Measurements from ENCODE around the gene NUP43. TPM values are rescaled to one million over a fixed set of nuclear protein-coding genes. Genes with fewer than 3 reads are reported as not detected.
"Not testable (repeated sequence)": the region's sequence is repeated elsewhere in the genome, so short reads cannot be mapped to it uniquely, and the experiment has no call there.

Gene NUP43
- total RNA-seq, 1 experiment from 2014 or later, result 42.8 TPM

- no peak for DNase-seq
- Mint-ChIP-seq H3K27me3 (ENCODE audit: unreplicated experiment) (no peaks in the 10 kb centered on the region), H3K36me3 (ENCODE audit: insufficient read depth, unreplicated experiment) (peaks cover 9% of the 10 kb centered on the region), H3K9me3 (ENCODE audit: low read depth, unreplicated experiment) (no peaks in the 10 kb centered on the region), H3K4me3 (ENCODE audit: low read depth, unreplicated experiment) (no peak overlapping the region), H3K4me1 (ENCODE audit: low read depth, unreplicated experiment) (no peaks in the 10 kb centered on the region), H3K27ac (ENCODE audit: unreplicated experiment) (no peak overlapping the region)
- TSS peak; percentile 35 for BruUV-seq (replicated peaks)
- TF ChIP-seq, protein P1, sequence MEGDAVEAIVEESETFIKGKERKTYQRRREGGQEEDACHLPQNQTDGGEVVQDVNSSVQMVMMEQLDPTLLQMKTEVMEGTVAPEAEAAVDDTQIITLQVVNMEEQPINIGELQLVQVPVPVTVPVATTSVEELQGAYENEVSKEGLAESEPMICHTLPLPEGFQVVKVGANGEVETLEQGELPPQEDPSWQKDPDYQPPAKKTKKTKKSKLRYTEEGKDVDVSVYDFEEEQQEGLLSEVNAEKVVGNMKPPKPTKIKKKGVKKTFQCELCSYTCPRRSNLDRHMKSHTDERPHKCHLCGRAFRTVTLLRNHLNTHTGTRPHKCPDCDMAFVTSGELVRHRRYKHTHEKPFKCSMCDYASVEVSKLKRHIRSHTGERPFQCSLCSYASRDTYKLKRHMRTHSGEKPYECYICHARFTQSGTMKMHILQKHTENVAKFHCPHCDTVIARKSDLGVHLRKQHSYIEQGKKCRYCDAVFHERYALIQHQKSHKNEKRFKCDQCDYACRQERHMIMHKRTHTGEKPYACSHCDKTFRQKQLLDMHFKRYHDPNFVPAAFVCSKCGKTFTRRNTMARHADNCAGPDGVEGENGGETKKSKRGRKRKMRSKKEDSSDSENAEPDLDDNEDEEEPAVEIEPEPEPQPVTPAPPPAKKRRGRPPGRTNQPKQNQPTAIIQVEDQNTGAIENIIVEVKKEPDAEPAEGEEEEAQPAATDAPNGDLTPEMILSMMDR (IDR thresholded peaks at IDR 0.05; ENCODE audit: unreplicated experiment), result no peak
- CTCF ChIA-PET, result interaction anchor here (0.6 kb wide), 1 partner anchor 31 kb away, joined by 5 read pairs; no protein-coding TSS in a partner anchor
- intact Hi-C loops (cut with micrococcal nuclease; ENCODE audit: unreplicated experiment), result no loop called here
Observed at GRCh38 chr6:149683256-149683859, 63.0 kb downstream of the NUP43 start.

DNA sequence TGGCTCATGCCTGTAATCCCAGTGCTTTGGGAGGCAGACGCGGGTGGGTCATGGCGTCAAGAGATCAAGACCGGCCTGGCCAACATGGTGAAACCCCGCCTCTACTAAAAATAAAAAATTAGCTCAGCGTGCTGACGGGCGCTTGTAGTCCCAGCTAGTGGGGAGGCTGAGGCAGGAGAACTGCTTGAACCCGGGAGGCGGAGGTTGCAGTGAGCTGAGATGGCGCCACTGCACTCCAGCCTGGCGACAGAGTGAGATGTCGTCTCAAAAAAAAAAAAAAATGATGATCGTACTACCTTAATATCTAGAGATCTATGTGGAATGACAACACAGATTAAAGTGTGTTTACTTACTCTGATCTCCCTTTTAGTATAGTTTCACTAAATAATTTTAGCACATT is 64.5 kb downstream of the NUP43 start:
- H3K27me3 Mint-ChIP-seq (ENCODE audit: unreplicated experiment); H3K27ac Mint-ChIP-seq (ENCODE audit: unreplicated experiment); H3K4me3 Mint-ChIP-seq (ENCODE audit: low read depth, unreplicated experiment); DNase-seq; intact Hi-C loops (cut with micrococcal nuclease; ENCODE audit: unreplicated experiment); BruUV-seq (replicated peaks); H3K9me3 Mint-ChIP-seq (ENCODE audit: low read depth, unreplicated experiment); CTCF ChIA-PET; H3K4me1 Mint-ChIP-seq (ENCODE audit: low read depth, unreplicated experiment): not testable (repeated sequence)
- H3K36me3 Mint-ChIP-seq (ENCODE audit: insufficient read depth, unreplicated experiment), result peaks cover 12% of the 10 kb centered on the region

- H3K27ac Mint-ChIP-seq (ENCODE audit: unreplicated experiment), result no peak overlapping the region
- intact Hi-C loops (cut with micrococcal nuclease; ENCODE audit: unreplicated experiment), result no loop called here
- no TSS peak for BruUV-seq (replicated peaks)
- no peaks in the 10 kb centered on the region for H3K27me3 Mint-ChIP-seq (ENCODE audit: unreplicated experiment)
- H3K36me3 Mint-ChIP-seq (ENCODE audit: insufficient read depth, unreplicated experiment), result peaks cover 16% of the 10 kb centered on the region
- DNase-seq, result no peak
- H3K9me3 Mint-ChIP-seq (ENCODE audit: low read depth, unreplicated experiment), result no peaks in the 10 kb centered on the region
- H3K4me3 Mint-ChIP-seq (ENCODE audit: low read depth, unreplicated experiment), result no peak overlapping the region
- CTCF ChIA-PET, result no interaction called here
- TF ChIP-seq, protein P1 (IDR thresholded peaks at IDR 0.05; ENCODE audit: unreplicated experiment), result no peak
- no peaks in the 10 kb centered on the region for H3K4me1 Mint-ChIP-seq (ENCODE audit: low read depth, unreplicated experiment)
Observed at GRCh38 chr6:149681209-149681608, 65.1 kb downstream of the NUP43 start.

DNA sequence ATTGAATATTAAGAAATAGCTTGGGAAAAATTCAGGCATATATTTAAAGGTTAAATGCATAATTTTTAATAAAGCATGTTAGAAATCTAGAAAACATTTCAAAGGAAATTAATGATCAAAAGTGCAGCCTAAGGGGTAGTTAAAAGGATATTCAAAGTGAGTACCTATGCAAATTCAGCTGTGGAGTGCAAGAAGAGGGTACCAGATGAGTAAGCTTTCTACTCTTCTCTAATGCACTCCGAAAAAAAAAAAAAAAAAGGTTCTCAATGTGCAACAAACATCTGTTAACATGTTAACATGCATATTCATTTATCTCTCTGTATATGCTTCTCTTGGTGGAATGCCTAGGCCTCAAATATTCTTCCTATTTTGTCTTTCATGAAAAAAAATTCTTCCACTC is 65.8 kb downstream of the NUP43 start:
- H3K9me3 Mint-ChIP-seq (ENCODE audit: low read depth, unreplicated experiment), result no peaks in the 10 kb centered on the region
- no peaks in the 10 kb centered on the region for H3K4me1 Mint-ChIP-seq (ENCODE audit: low read depth, unreplicated experiment)
- TF ChIP-seq, protein P1 (IDR thresholded peaks at IDR 0.05; ENCODE audit: unreplicated experiment), result no peak
- CTCF ChIA-PET, result no interaction called here
- BruUV-seq (replicated peaks), result no TSS peak
- peaks cover 16% of the 10 kb centered on the region for H3K36me3 Mint-ChIP-seq (ENCODE audit: insufficient read depth, unreplicated experiment)
- DNase-seq, result no peak
- no peaks in the 10 kb centered on the region for H3K27me3 Mint-ChIP-seq (ENCODE audit: unreplicated experiment)
- no peak overlapping the region for H3K4me3 Mint-ChIP-seq (ENCODE audit: low read depth, unreplicated experiment)
- intact Hi-C loops (cut with micrococcal nuclease; ENCODE audit: unreplicated experiment), result no loop called here
- H3K27ac Mint-ChIP-seq (ENCODE audit: unreplicated experiment), result no peak overlapping the region

Other genes with a start within 250 kb of the NUP43 start
- gene PPIL4, start 200.5 kb downstream of the NUP43 start, total RNA-seq (2022), result 21.5 and 22.6 TPM in 2 replicates
- 23.4 and 26.7 TPM in 2 replicates for gene GINM1, start 180.2 kb downstream of the NUP43 start, total RNA-seq (2022)
- gene KATNA1, start 97.8 kb downstream of the NUP43 start, total RNA-seq (2022), result 9.9 and 13.1 TPM in 2 replicates
- 20.0 and 20.7 TPM in 2 replicates for gene LATS1, start 28.4 kb downstream of the NUP43 start, total RNA-seq (2022)
- 56.8 and 63.4 TPM in 2 replicates for gene PCMT1, start 3.2 kb upstream of the NUP43 start, total RNA-seq (2022)
- gene LRP11, start 117.8 kb upstream of the NUP43 start, total RNA-seq (2022), result 27.4 and 31.1 TPM in 2 replicates
- 0.22 TPM in 1 of 2 replicates, not detected in the other for gene RAET1E, start 151.6 kb upstream of the NUP43 start, total RNA-seq (2022)
- gene RAET1G, start 176.6 kb upstream of the NUP43 start, total RNA-seq (2022), result 0.54 TPM in 1 of 2 replicates, not detected in the other
- gene ULBP2, start 195.5 kb upstream of the NUP43 start, total RNA-seq (2022), result 7.1 and 7.6 TPM in 2 replicates
- 2.2 and 2.5 TPM in 2 replicates for gene ULBP1, start 217.4 kb upstream of the NUP43 start, total RNA-seq (2022)